Transverse colon (tissue), 4 donors: ENCODE results near the gene MTX2. TPM values are rescaled to one million over a fixed set of nuclear protein-coding genes. Genes with fewer than 3 reads are reported as not detected.
"Not testable (repeated sequence)": the region's sequence is repeated elsewhere in the genome, so short reads cannot be mapped to it uniquely, and the experiment has no call there.

Experiments used
- DNase-seq: peaks from one replicate; pipeline ENCODE4 v3.0.0-alpha.2; 2019
- H3K27ac ChIP-seq, 4 donors: fragments of 200-600 bp; sonication (generic); 2 replicates each; pipeline ENCODE4 v1.5.1; 2016 to 2018; ENCODE audit warnings: inconsistent platforms in 4 of 4
- H3K27me3 ChIP-seq: fragments of 200-600 bp; sonication (generic); 2 replicates; pipeline ENCODE4 v1.5.1; 2017; ENCODE audit warnings: inconsistent platforms
- H3K36me3 ChIP-seq, 4 donors: fragments of 200-600 bp; sonication (generic); 2 replicates each; pipeline ENCODE4 v1.5.1; 2017 to 2019; ENCODE audit warnings: inconsistent platforms in 4 of 4
- H3K4me1 ChIP-seq, 4 donors: fragments of 200-600 bp; sonication (generic); 2 replicates each; pipeline ENCODE4 v1.5.1; 2017 to 2020; ENCODE audit warnings: inconsistent platforms in 4 of 4
- H3K4me3 ChIP-seq, 4 donors: fragments of 200-600 bp; sonication (generic); 1 replicate in 1 of 4; 2 replicates in 3 of 4; pipeline versions ENCODE4 v1.5.1 to v1.6.1; 2017 to 2019; ENCODE audit warnings: inconsistent platforms in 4 of 4
- H3K9me3 ChIP-seq, 2 donors: fragments of 200-600 bp; sonication (generic); 2 replicates each; pipeline ENCODE4 v1.5.1; 2017 to 2019; ENCODE audit warnings: inconsistent platforms in 2 of 2
- CTCF ChIP-seq, 5 experiments: fragments of 200-600 bp in 3 of 5; fragments of 450-650 bp in 2 of 5; sonication (generic) in 3 of 5; IDR thresholded peaks; 1 replicate in 2 of 5; 2 replicates in 3 of 5; pipeline ENCODE4 v1.5.1; 2016 to 2017; ENCODE audit warnings: antibody characterized with exemption in 5 of 5, inconsistent platforms in 3 of 5, mild to moderate bottlenecking in 2 of 5, moderate library complexity in 1 of 5
- EP300 ChIP-seq: sonication (generic); formaldehyde crosslinking; IDR thresholded peaks from one replicate; pipeline ENCODE4 v1.6.1; 2017; ENCODE audit warnings: antibody characterized with exemption, low read depth
- POLR2A ChIP-seq: fragments of 450-650 bp; IDR thresholded peaks from one replicate; pipeline ENCODE4 v1.6.1; 2016; ENCODE audit warnings: antibody characterized with exemption, mild to moderate bottlenecking, moderate library complexity
- POLR2AphosphoS5 ChIP-seq, 3 donors: sonication (generic); formaldehyde crosslinking; IDR thresholded peaks; one replicate each; pipeline ENCODE4 v1.6.1; 2016; ENCODE audit warnings: antibody characterized with exemption in 3 of 3
- WGBS, 2 donors: methylation state at CpG; one replicate each; pipeline ENCODE4 v1.1.5; 2018; ENCODE audit warnings: low coverage in 1 of 2; 5-methylcytosine and 5-hydroxymethylcytosine counted together
- in situ Hi-C, 4 donors: fragments of 200-750 bp; cut with MboI; loops; one replicate each; pipeline versions ENCODE4 v1.15.0 to v1.15.1; 2017; ENCODE audit warnings: low sequenced_read_pairs in 3 of 4, low pct_ligation_motif_present in 1 of 4, low pct_unique_long_range_greater_than_20kb in 1 of 4
- intact Hi-C: fragments of 100-400 bp; cut with DNase I; formaldehyde crosslinking; loops from one replicate; pipeline ENCODE4 v1.15.1; 2023; ENCODE audit warnings: low total_unique reads
- total RNA-seq, 4 donors: library from RNA; depleted of rRNA; stranded (reverse); fragments of >200 nt; gene quantifications; one replicate each; pipeline ENCODE4 v1.1.0, GENCODE V29; 2016

MTX2 gene
- total RNA-seq, 4 donors from 2014 or later = 3.8 to 43.6 (median 28.6) TPM

GRCh38 chr2:176293334-176293733, 24.1 kb downstream of the MTX2 start:
- DNase-seq = no peak
- no peak overlapping the region for H3K4me3 ChIP-seq
- no peak for TF ChIP-seq POLR2A
- TF ChIP-seq POLR2AphosphoS5 (IDR thresholded peaks at IDR 0.05) = no peak
- TF ChIP-seq EP300 = no peak
- no peak for TF ChIP-seq CTCF (IDR thresholded peaks at IDR 0.05)
- H3K27me3 ChIP-seq = no peaks in the 10 kb centered on the region
- intact Hi-C loops = no loop called here
- H3K27ac ChIP-seq = no peak overlapping the region
- peaks cover 0 to 33% (median 7%) of the 10 kb centered on the region in 4 donors for H3K4me1 ChIP-seq
- in situ Hi-C loops = no loop called here
- H3K36me3 ChIP-seq = no peaks in the 10 kb centered on the region
- H3K9me3 ChIP-seq = no peaks in the 10 kb centered on the region
- WGBS, 2 donors = 67 to 80% methylated on average over 3 of the region's 3 CpGs

GRCh38 chr2:176297067-176297466, 27.8 kb downstream of the MTX2 start:
- no peak overlapping the region for H3K27ac ChIP-seq
- peaks cover 0 to 4% (median 0%) of the 10 kb centered on the region in 4 donors for H3K36me3 ChIP-seq
- DNase-seq = no peak
- in situ Hi-C loops = no loop called here
- H3K9me3 ChIP-seq = no peaks in the 10 kb centered on the region
- TF ChIP-seq EP300 (no peak), CTCF (IDR thresholded peaks at IDR 0.05) (no peak), POLR2A (no peak), POLR2AphosphoS5 (IDR thresholded peaks at IDR 0.05) (no peak)
- H3K4me3 ChIP-seq = no peak overlapping the region
- WGBS, 2 donors = 57% methylated on average over 1 to 3 of the region's 3 CpGs
- H3K27me3 ChIP-seq = no peaks in the 10 kb centered on the region
- intact Hi-C loops = no loop called here
- H3K4me1 ChIP-seq = peaks cover 0 to 20% (median 2%) of the 10 kb centered on the region in 4 donors

- intact Hi-C loops (no loop called here), in situ Hi-C loops (no loop called here)
- H3K9me3 ChIP-seq = no peaks in the 10 kb centered on the region
- no peak overlapping the region for H3K4me3 ChIP-seq
- WGBS, 2 donors = 94 to 99% methylated on average over 1 of the region's 1 CpG
- H3K27me3 ChIP-seq = no peaks in the 10 kb centered on the region
- peaks cover 0 to 4% (median 0%) of the 10 kb centered on the region in 4 donors for H3K36me3 ChIP-seq
- peaks cover 0 to 14% (median 2%) of the 10 kb centered on the region in 4 donors for H3K4me1 ChIP-seq
- DNase-seq = no peak
- TF ChIP-seq EP300 = no peak
- no peak for TF ChIP-seq POLR2AphosphoS5 (IDR thresholded peaks at IDR 0.05)
- no peak for TF ChIP-seq POLR2A
- TF ChIP-seq CTCF (IDR thresholded peaks at IDR 0.05) = no peak
- no peak overlapping the region for H3K27ac ChIP-seq
These were observed 28.5 kb downstream of the MTX2 start for GRCh38 chr2:176297737-176298136.

- WGBS, 2 donors = 80 to 100% methylated on average over 1 of the region's 1 CpG
- H3K4me1 ChIP-seq, intact Hi-C loops, H3K4me3 ChIP-seq, H3K27me3 ChIP-seq, H3K36me3 ChIP-seq, in situ Hi-C loops, H3K27ac ChIP-seq, DNase-seq, H3K9me3 ChIP-seq: not testable (repeated sequence)
These were observed 36.8 kb downstream of the MTX2 start for GRCh38 chr2:176306020-176306419.

- Histone ChIP-seq H3K9me3 (no peaks in the 10 kb centered on the region), H3K4me1 (peaks cover 0 to 6% (median 2%) of the 10 kb centered on the region in 4 donors), H3K27ac (no peak overlapping the region), H3K4me3 (no peak overlapping the region), H3K36me3 (no peaks in the 10 kb centered on the region), H3K27me3 (no peaks in the 10 kb centered on the region)
- TF ChIP-seq POLR2AphosphoS5 (IDR thresholded peaks at IDR 0.05) (no peak), POLR2A (no peak), EP300 (no peak), CTCF (IDR thresholded peaks at IDR 0.05) (no peak)
- in situ Hi-C loops = no loop called here
- intact Hi-C loops = no loop called here
- no peak for DNase-seq
These were observed 48.0 kb downstream of the MTX2 start for GRCh38 chr2:176317199-176317598.
